Smooth muscle cell (in vitro differentiated cells): ENCODE results near the gene LCORL. TPM values are rescaled to one million over a fixed set of nuclear protein-coding genes. Genes with fewer than 3 reads are reported as not detected.

Experiments
- DNase-seq: peaks from one replicate; lab custom pipeline; 2025; ENCODE audit not compliant: unreplicated experiment; lab: John Stamatoyannopoulos, UW
- H2AFZ ChIP-seq: fragments of 200-600 bp; sonication (generic); 2 replicates; pipeline ENCODE4 v1.6.0; 2016; ENCODE audit warnings: antibody characterized with exemption, low read depth, mild to moderate bottlenecking
- H3F3A ChIP-seq: fragments of 200-600 bp; sonication (generic); 2 replicates; pipeline ENCODE4 v1.6.0; 2017; ENCODE audit warnings: antibody characterized with exemption, low read depth
- H3K27ac ChIP-seq: fragments of 200-600 bp; sonication (generic); 2 replicates; pipeline ENCODE4 v1.5.1; 2016; ENCODE audit warnings: low read depth, mild to moderate bottlenecking
- H3K27me3 ChIP-seq: fragments of 200-600 bp; sonication (generic); 2 replicates; pipeline ENCODE4 v1.6.1; 2016; ENCODE audit warnings: low read depth, mild to moderate bottlenecking
- H3K36me3 ChIP-seq: fragments of 200-600 bp; sonication (generic); 2 replicates; pipeline ENCODE4 v1.5.1; 2016; ENCODE audit warnings: low read depth
- H3K4me1 ChIP-seq: fragments of 200-600 bp; sonication (generic); 2 replicates; pipeline ENCODE4 v1.5.1; 2016; ENCODE audit warnings: low read depth
- H3K4me2 ChIP-seq: fragments of 200-600 bp; sonication (generic); 2 replicates; pipeline ENCODE4 v1.6.0; 2016; ENCODE audit warnings: mild to moderate bottlenecking
- H3K4me3 ChIP-seq: fragments of 200-600 bp; sonication (generic); 2 replicates; pipeline ENCODE4 v1.5.1; 2016; ENCODE audit warnings: mild to moderate bottlenecking
- H3K79me2 ChIP-seq: fragments of 200-600 bp; sonication (generic); 2 replicates; pipeline ENCODE4 v1.6.0; 2016; ENCODE audit warnings: low read depth, mild to moderate bottlenecking
- H3K9ac ChIP-seq: fragments of 200-600 bp; sonication (generic); 2 replicates; pipeline ENCODE4 v1.6.0; 2016; ENCODE audit warnings: low read depth
- H3K9me3 ChIP-seq: fragments of 200-600 bp; sonication (generic); replicated peaks from 2 replicates; pipeline ENCODE4 v1.5.1; 2016; ENCODE audit warnings: low read depth
- H4K20me1 ChIP-seq: fragments of 200-600 bp; sonication (generic); 2 replicates; pipeline ENCODE4 v1.6.0; 2016; ENCODE audit warnings: low read depth
- CTCF ChIP-seq: fragments of 200-600 bp; sonication (generic); IDR thresholded peaks from 2 replicates; pipeline ENCODE4 v1.5.1; 2017; ENCODE audit warnings: borderline replicate concordance, mild to moderate bottlenecking, antibody characterized with exemption; ENCODE audit not compliant: insufficient read depth, poor library complexity, severe bottlenecking
- WGBS: methylation state at CpG from one replicate; pipeline ENCODE4 v1.1.7; 2016; ENCODE audit warnings: low lambda C conversion rate; 5-methylcytosine and 5-hydroxymethylcytosine counted together
- polyA plus RNA-seq: library from polyadenylated mRNA; unstranded; fragments of >200 nt; fragmentation: Nextera tagmentation; extraction: Ambion mirVana; gene quantifications from 2 replicates; pipeline ENCODE4 v1.2.1, GENCODE V29; 2016
- total RNA-seq: library from RNA; depleted of rRNA; stranded (reverse); fragments of >200 nt; gene quantifications from 2 replicates; pipeline ENCODE4 v1.2.3, GENCODE V29; 2014

The LCORL gene
- total and polyA plus RNA-seq, 2 experiments from 2014 or later = 11.2 to 16.6 TPM

GRCh38 chr4:18033111-18034085 is 11.8 kb upstream of the LCORL start:
- no peak overlapping the region for H3K9ac ChIP-seq
- no peaks in the 10 kb centered on the region for H3K9me3 ChIP-seq
- 93% methylated on average over 2 of the region's 2 CpGs for WGBS
- no peak overlapping the region for H2AFZ ChIP-seq
- no peaks in the 10 kb centered on the region for H3K27me3 ChIP-seq
- TF ChIP-seq CTCF = no peak
- no peaks in the 10 kb centered on the region for H3K36me3 ChIP-seq
- no peaks in the 10 kb centered on the region for H3F3A ChIP-seq
- no peaks in the 10 kb centered on the region for H3K79me2 ChIP-seq
- no peak for DNase-seq
- no peak overlapping the region for H3K4me3 ChIP-seq
- no peak overlapping the region for H3K4me2 ChIP-seq
- H3K27ac ChIP-seq = no peak overlapping the region
- H3K4me1 ChIP-seq = no peaks in the 10 kb centered on the region
- H4K20me1 ChIP-seq = no peaks in the 10 kb centered on the region

GRCh38 chr4:18025288-18025687 is 3.7 kb upstream of the LCORL start:
- Histone ChIP-seq H2AFZ (no peak overlapping the region), H3K9ac (no peak overlapping the region), H3K79me2 (peaks cover 3% of the 10 kb centered on the region), H3K27me3 (no peaks in the 10 kb centered on the region), H3K4me1 (peaks cover 3% of the 10 kb centered on the region), H3K4me3 (no peak overlapping the region), H3F3A (peaks cover 7% of the 10 kb centered on the region), H3K27ac (no peak overlapping the region), H4K20me1 (no peaks in the 10 kb centered on the region), H3K4me2 (no peak overlapping the region), H3K36me3 (no peaks in the 10 kb centered on the region), H3K9me3 (no peaks in the 10 kb centered on the region)
- no peak for TF ChIP-seq CTCF
- no peak for DNase-seq
- 95% methylated on average over 2 of the region's 2 CpGs for WGBS

- Histone ChIP-seq H3K4me2 (peak overlapping the region; percentile 92), H3K4me3 (peak overlapping the region; percentile 73), H2AFZ (peak overlapping the region; percentile 98), H3F3A (peaks cover 7% of the 10 kb centered on the region), H4K20me1 (peaks cover 21% of the 10 kb centered on the region), H3K36me3 (no peaks in the 10 kb centered on the region), H3K27ac (peak overlapping the region; percentile 78), H3K9me3 (no peaks in the 10 kb centered on the region), H3K27me3 (no peaks in the 10 kb centered on the region), H3K9ac (peak overlapping the region; percentile 53), H3K4me1 (peaks cover 12% of the 10 kb centered on the region), H3K79me2 (peaks cover 30% of the 10 kb centered on the region)
- 6% methylated on average over 20 of the region's 20 CpGs for WGBS
- TF ChIP-seq CTCF = no peak
- DNase-seq = no peak
These were observed 1.1 kb upstream of the LCORL start for GRCh38 chr4:18022572-18023050.

GRCh38 chr4:18021470-18021719 is 160 bp downstream of the LCORL start:
- peaks cover 32% of the 10 kb centered on the region for H4K20me1 ChIP-seq
- H3K4me2 ChIP-seq = peak overlapping the region; percentile 92

More at GRCh38 chr4:18021470-18021719, 160 bp downstream of the LCORL start:
- Histone ChIP-seq H3K27ac (peak overlapping the region; percentile 78), H3K4me1 (peaks cover 12% of the 10 kb centered on the region), H3F3A (peaks cover 7% of the 10 kb centered on the region), H3K4me3 (peak overlapping the region; percentile 73), H3K9ac (peak overlapping the region; percentile 73), H3K9me3 (no peaks in the 10 kb centered on the region), H3K79me2 (peaks cover 42% of the 10 kb centered on the region), H3K27me3 (no peaks in the 10 kb centered on the region), H2AFZ (peak overlapping the region; percentile 98), H3K36me3 (no peaks in the 10 kb centered on the region)
- peak; percentile 61 for DNase-seq
- no peak for TF ChIP-seq CTCF
- under 1% methylated on average over 33 of the region's 34 CpGs for WGBS
